Glutamatergic neuron (in vitro differentiated cells): Measurements from ENCODE around the gene SAMD15. TPM values are rescaled to one million over a fixed set of nuclear protein-coding genes. Genes with fewer than 3 reads are reported as not detected.
"Not testable (repeated sequence)": the region's sequence is repeated elsewhere in the genome, so short reads cannot be mapped to it uniquely, and the experiment has no call there.

Experiments used
- DNase-seq: peaks from one replicate; pipeline ENCODE4 v3.0.0; 2022
- H3K27ac Mint-ChIP-seq: one replicate; pipeline ENCODE4 v1.8.0; 2020; ENCODE audit warnings: mild to moderate bottlenecking, mixed read lengths, inconsistent platforms; ENCODE audit not compliant: unreplicated experiment
- H3K27me3 Mint-ChIP-seq: one replicate; pipeline ENCODE4 v1.8.0; 2020; ENCODE audit warnings: mild to moderate bottlenecking, moderate library complexity, mixed read lengths, inconsistent platforms; ENCODE audit not compliant: unreplicated experiment
- H3K36me3 Mint-ChIP-seq: one replicate; pipeline ENCODE4 v1.8.0; 2020; ENCODE audit warnings: mild to moderate bottlenecking, mixed read lengths, inconsistent platforms; ENCODE audit not compliant: unreplicated experiment
- H3K4me1 Mint-ChIP-seq: one replicate; pipeline ENCODE4 v1.8.0; 2020; ENCODE audit warnings: mild to moderate bottlenecking, low read depth, mixed read lengths, inconsistent platforms; ENCODE audit not compliant: unreplicated experiment
- H3K4me3 Mint-ChIP-seq: one replicate; pipeline ENCODE4 v1.8.0; 2020; ENCODE audit warnings: mild to moderate bottlenecking, mixed read lengths, inconsistent platforms; ENCODE audit not compliant: unreplicated experiment
- H3K9me3 Mint-ChIP-seq: one replicate; pipeline ENCODE4 v1.8.0; 2020; ENCODE audit warnings: mild to moderate bottlenecking, moderate library complexity, mixed read lengths, inconsistent platforms; ENCODE audit not compliant: unreplicated experiment
- CTCF ChIP-seq: fragments of 200-600 bp; sonication (generic); IDR thresholded peaks from one replicate; pipeline ENCODE4 v1.5.0; 2021; ENCODE audit not compliant: partially characterized antibody, unreplicated experiment
- total RNA-seq: library from RNA; stranded (reverse); fragmentation: NEBNext Ultra II Directional; extraction: Animal tissue kit (Norgen Biotek cat#: 25700); gene quantifications from one replicate; pipeline ENCODE4 v1.2.1, GENCODE V29; 2021; ENCODE audit not compliant: unreplicated experiment

Gene SAMD15
- total RNA-seq, 1 donor from 2014 or later: 0.47 TPM

GRCh38 chr14:77409131-77409533, 32.0 kb downstream of the SAMD15 start:
- H3K4me1 Mint-ChIP-seq: no peaks in the 10 kb centered on the region
- DNase-seq: no peak

GRCh38 chr14:77415403-77416030, 38.3 kb downstream of the SAMD15 start:
- H3K27ac Mint-ChIP-seq, H3K4me1 Mint-ChIP-seq, H3K9me3 Mint-ChIP-seq, H3K27me3 Mint-ChIP-seq, DNase-seq, H3K4me3 Mint-ChIP-seq: not testable (repeated sequence)
- peaks cover 16% of the 10 kb centered on the region for H3K36me3 Mint-ChIP-seq

More at GRCh38 chr14:77409131-77409533, 32.0 kb downstream of the SAMD15 start:
- Mint-ChIP-seq H3K9me3 (no peaks in the 10 kb centered on the region), H3K27me3 (no peaks in the 10 kb centered on the region), H3K4me3 (no peak overlapping the region), H3K36me3 (no peaks in the 10 kb centered on the region), H3K27ac (no peak overlapping the region)
- TF ChIP-seq CTCF: no peak

- H3K4me3 Mint-ChIP-seq, DNase-seq, H3K9me3 Mint-ChIP-seq, H3K27me3 Mint-ChIP-seq, H3K4me1 Mint-ChIP-seq, H3K27ac Mint-ChIP-seq: not testable (repeated sequence)
- H3K36me3 Mint-ChIP-seq: peaks cover 16% of the 10 kb centered on the region
Measured at GRCh38 chr14:77416098-77416497, 38.9 kb downstream of the SAMD15 start.

GRCh38 chr14:77416836-77417235, 39.7 kb downstream of the SAMD15 start:
- Mint-ChIP-seq H3K27me3 (no peaks in the 10 kb centered on the region), H3K4me3 (no peak overlapping the region), H3K9me3 (peaks cover 10% of the 10 kb centered on the region), H3K27ac (no peak overlapping the region), H3K36me3 (peaks cover 16% of the 10 kb centered on the region), H3K4me1 (no peaks in the 10 kb centered on the region)
- no peak for TF ChIP-seq CTCF
- DNase-seq: no peak

GRCh38 chr14:77421201-77421600, 44.0 kb downstream of the SAMD15 start:
- Mint-ChIP-seq H3K9me3 (peaks cover 8% of the 10 kb centered on the region), H3K36me3 (peaks cover 25% of the 10 kb centered on the region), H3K4me1 (no peaks in the 10 kb centered on the region), H3K4me3 (no peak overlapping the region), H3K27me3 (no peaks in the 10 kb centered on the region), H3K27ac (no peak overlapping the region)
- DNase-seq: no peak
- no peak for TF ChIP-seq CTCF

GRCh38 chr14:77423423-77423822, 46.2 kb downstream of the SAMD15 start, which contains the start of gene NOXRED1:
NOXRED1 (minus strand) TSS chr14:77423523; CDS start chr14:77422889, 634 bp downstream.
- H3K4me1 Mint-ChIP-seq: no peaks in the 10 kb centered on the region
- H3K4me3 Mint-ChIP-seq: no peak within 1 kb of the TSS
- peaks cover 18% of the 10 kb centered on the region for H3K36me3 Mint-ChIP-seq
- no peak within 1 kb of the TSS for H3K27ac Mint-ChIP-seq
- DNase-seq: no peak
- TF ChIP-seq CTCF: no peak
- peaks cover 8% of the 10 kb centered on the region for H3K9me3 Mint-ChIP-seq
- no peaks in the 10 kb centered on the region for H3K27me3 Mint-ChIP-seq
